ENCODE results near the gene CPM. TPM values are rescaled to one million over a fixed set of nuclear protein-coding genes. Genes with fewer than 3 reads are reported as not detected.
"Not testable (repeated sequence)": the region's sequence is repeated elsewhere in the genome, so short reads cannot be mapped to it uniquely, and the experiment has no call there.

CPM gene
- total and polyA plus RNA-seq, 5 donors from 2014 or later = 2.5 to 7.9 (median 5.6) TPM

- peak overlapping the region in 1 of 3 donors; percentile 26 for H3K27ac Mint-ChIP-seq
- H3K4me1 Mint-ChIP-seq = peaks cover 4 to 13% (median 8%) of the 10 kb centered on the region in 4 donors
- no peaks in the 10 kb centered on the region for H3K9me3 ChIP-seq (ENCODE audit: control insufficient read depth in 2 of 2, low read length in 2 of 2)
- H3K27me3 ChIP-seq (ENCODE audit: control insufficient read depth, insufficient read depth, low read length) = no peaks in the 10 kb centered on the region
- no peaks in the 10 kb centered on the region for H3K9me3 Mint-ChIP-seq
- H3K36me3 Mint-ChIP-seq = peaks cover 10% of the 10 kb centered on the region
- no peak overlapping the region for H3K4me3 Mint-ChIP-seq
- H3K4me3 ChIP-seq (ENCODE audit: low read depth, low read length) = no peak overlapping the region
- H3K4me1 ChIP-seq (ENCODE audit: control insufficient read depth, insufficient read depth, low read length, poor library complexity, severe bottlenecking) = no peaks in the 10 kb centered on the region
- no peak for DNase-seq
- H3K36me3 ChIP-seq (ENCODE audit: control insufficient read depth, insufficient read depth, low read length) = peaks cover 33% of the 10 kb centered on the region
- no peak for ATAC-seq (ENCODE audit: low read depth in 2 of 2)
- no peaks in the 10 kb centered on the region for H3K27me3 Mint-ChIP-seq
- no peak overlapping the region for H3K27ac ChIP-seq (ENCODE audit: insufficient read depth, low read length, poor library complexity, severe bottlenecking)
Observed at GRCh38 chr12:68844788-68845695, 87.9 kb downstream of the CPM start.

- ATAC-seq (ENCODE audit: low read depth in 2 of 2) (no peak), DNase-seq (no peak)
- Mint-ChIP-seq H3K27ac (peak overlapping the region in 1 of 3 donors; percentile 32), H3K27me3 (no peaks in the 10 kb centered on the region), H3K36me3 (peaks cover 15% of the 10 kb centered on the region), H3K4me1 (peaks cover 4 to 13% (median 10%) of the 10 kb centered on the region in 4 donors), H3K4me3 (no peak overlapping the region), H3K9me3 (no peaks in the 10 kb centered on the region)
- Histone ChIP-seq H3K36me3 (ENCODE audit: control insufficient read depth, insufficient read depth, low read length) (peaks cover 38% of the 10 kb centered on the region), H3K9me3 (ENCODE audit: control insufficient read depth in 2 of 2, low read length in 2 of 2) (no peaks in the 10 kb centered on the region), H3K4me3 (ENCODE audit: low read depth, low read length) (no peak overlapping the region), H3K27me3 (ENCODE audit: control insufficient read depth, insufficient read depth, low read length) (no peaks in the 10 kb centered on the region), H3K27ac (ENCODE audit: insufficient read depth, low read length, poor library complexity, severe bottlenecking) (no peak overlapping the region), H3K4me1 (ENCODE audit: control insufficient read depth, insufficient read depth, low read length, poor library complexity, severe bottlenecking) (no peaks in the 10 kb centered on the region)
Observed at GRCh38 chr12:68844318-68844745, 88.6 kb downstream of the CPM start.

GRCh38 chr12:68842784-68843567 lies 90.0 kb downstream of the CPM start:
- Mint-ChIP-seq H3K36me3 (peaks cover 25% of the 10 kb centered on the region), H3K9me3 (peaks cover 0 to 2% (median 0%) of the 10 kb centered on the region in 7 donors), H3K4me1 (peaks cover 4 to 17% (median 13%) of the 10 kb centered on the region in 4 donors), H3K4me3 (no peak overlapping the region), H3K27ac (peak overlapping the region in 1 of 3 donors; percentile 93), H3K27me3 (no peaks in the 10 kb centered on the region)
- Histone ChIP-seq H3K9me3 (ENCODE audit: control insufficient read depth in 2 of 2, low read length in 2 of 2) (no peaks in the 10 kb centered on the region), H3K36me3 (ENCODE audit: control insufficient read depth, insufficient read depth, low read length) (peaks cover 52% of the 10 kb centered on the region), H3K4me1 (ENCODE audit: control insufficient read depth, insufficient read depth, low read length, poor library complexity, severe bottlenecking) (no peaks in the 10 kb centered on the region), H3K27me3 (ENCODE audit: control insufficient read depth, insufficient read depth, low read length) (no peaks in the 10 kb centered on the region), H3K4me3 (ENCODE audit: low read depth, low read length) (no peak overlapping the region), H3K27ac (ENCODE audit: insufficient read depth, low read length, poor library complexity, severe bottlenecking) (no peak overlapping the region)
- DNase-seq (no peak), ATAC-seq (ENCODE audit: low read depth in 2 of 2) (no peak)

- no peaks in the 10 kb centered on the region for H3K27me3 Mint-ChIP-seq
- ATAC-seq (ENCODE audit: low read depth in 2 of 2) (no peak), DNase-seq (no peak)
- no peak overlapping the region for H3K27ac ChIP-seq (ENCODE audit: insufficient read depth, low read length, poor library complexity, severe bottlenecking)
- H3K36me3 ChIP-seq (ENCODE audit: control insufficient read depth, insufficient read depth, low read length) = peaks cover 58% of the 10 kb centered on the region
- peaks cover 4 to 18% (median 13%) of the 10 kb centered on the region in 4 donors for H3K4me1 Mint-ChIP-seq
- no peaks in the 10 kb centered on the region for H3K4me1 ChIP-seq (ENCODE audit: control insufficient read depth, insufficient read depth, low read length, poor library complexity, severe bottlenecking)
- peaks cover 26% of the 10 kb centered on the region for H3K36me3 Mint-ChIP-seq
- H3K27me3 ChIP-seq (ENCODE audit: control insufficient read depth, insufficient read depth, low read length) = no peaks in the 10 kb centered on the region
- H3K9me3 Mint-ChIP-seq = peaks cover 0 to 2% (median 0%) of the 10 kb centered on the region in 7 donors
- H3K9me3 ChIP-seq (ENCODE audit: control insufficient read depth in 2 of 2, low read length in 2 of 2) = no peaks in the 10 kb centered on the region
- H3K4me3 Mint-ChIP-seq = no peak overlapping the region
- H3K4me3 ChIP-seq (ENCODE audit: low read depth, low read length) = no peak overlapping the region
- no peak overlapping the region for H3K27ac Mint-ChIP-seq
Observed at GRCh38 chr12:68842123-68842522, 90.8 kb downstream of the CPM start.

GRCh38 chr12:68841717-68842116 lies 91.3 kb downstream of the CPM start:
- no peak for ATAC-seq (ENCODE audit: low read depth in 2 of 2)
- no peak for DNase-seq
- no peaks in the 10 kb centered on the region for H3K4me1 ChIP-seq (ENCODE audit: control insufficient read depth, insufficient read depth, low read length, poor library complexity, severe bottlenecking)
- no peak overlapping the region for H3K27ac ChIP-seq (ENCODE audit: insufficient read depth, low read length, poor library complexity, severe bottlenecking)
- peaks cover 4 to 18% (median 13%) of the 10 kb centered on the region in 4 donors for H3K4me1 Mint-ChIP-seq
- peaks cover 0 to 2% (median 0%) of the 10 kb centered on the region in 7 donors for H3K9me3 Mint-ChIP-seq
- no peaks in the 10 kb centered on the region for H3K9me3 ChIP-seq (ENCODE audit: control insufficient read depth in 2 of 2, low read length in 2 of 2)
- H3K4me3 ChIP-seq (ENCODE audit: low read depth, low read length) = no peak overlapping the region
- H3K36me3 ChIP-seq (ENCODE audit: control insufficient read depth, insufficient read depth, low read length) = peaks cover 60% of the 10 kb centered on the region
- no peak overlapping the region for H3K27ac Mint-ChIP-seq
- no peaks in the 10 kb centered on the region for H3K27me3 ChIP-seq (ENCODE audit: control insufficient read depth, insufficient read depth, low read length)
- no peaks in the 10 kb centered on the region for H3K27me3 Mint-ChIP-seq
- peaks cover 26% of the 10 kb centered on the region for H3K36me3 Mint-ChIP-seq
- no peak overlapping the region for H3K4me3 Mint-ChIP-seq

- H3K27me3 ChIP-seq (ENCODE audit: control insufficient read depth, insufficient read depth, low read length); H3K4me3 Mint-ChIP-seq; DNase-seq; H3K27ac ChIP-seq (ENCODE audit: insufficient read depth, low read length, poor library complexity, severe bottlenecking); H3K4me1 ChIP-seq (ENCODE audit: control insufficient read depth, insufficient read depth, low read length, poor library complexity, severe bottlenecking); H3K9me3 Mint-ChIP-seq; H3K27me3 Mint-ChIP-seq; ATAC-seq (ENCODE audit: low read depth in 2 of 2); H3K4me3 ChIP-seq (ENCODE audit: low read depth, low read length); H3K9me3 ChIP-seq (ENCODE audit: control insufficient read depth in 2 of 2, low read length in 2 of 2): not testable (repeated sequence)
- Mint-ChIP-seq H3K27ac (peak overlapping the region in 1 of 3 donors; percentile 35), H3K36me3 (peaks cover 29% of the 10 kb centered on the region), H3K4me1 (peaks cover 4 to 20% (median 16%) of the 10 kb centered on the region in 4 donors)
- peaks cover 66% of the 10 kb centered on the region for H3K36me3 ChIP-seq (ENCODE audit: control insufficient read depth, insufficient read depth, low read length)
Observed at GRCh38 chr12:68841175-68841574, 91.8 kb downstream of the CPM start.

GRCh38 chr12:68839183-68840147 lies 93.5 kb downstream of the CPM start:
- ATAC-seq (ENCODE audit: low read depth in 2 of 2) (no peak), DNase-seq (no peak)
- no peaks in the 10 kb centered on the region for H3K27me3 Mint-ChIP-seq
- H3K4me3 ChIP-seq (ENCODE audit: low read depth, low read length) = no peak overlapping the region
- peaks cover 41% of the 10 kb centered on the region for H3K36me3 Mint-ChIP-seq
- H3K9me3 Mint-ChIP-seq = peaks cover 0 to 2% (median 0%) of the 10 kb centered on the region in 7 donors
- H3K9me3 ChIP-seq (ENCODE audit: control insufficient read depth in 2 of 2, low read length in 2 of 2) = no peaks in the 10 kb centered on the region
- H3K27me3 ChIP-seq (ENCODE audit: control insufficient read depth, insufficient read depth, low read length) = no peaks in the 10 kb centered on the region
- peaks cover 81% of the 10 kb centered on the region for H3K36me3 ChIP-seq (ENCODE audit: control insufficient read depth, insufficient read depth, low read length)
- no peaks in the 10 kb centered on the region for H3K4me1 ChIP-seq (ENCODE audit: control insufficient read depth, insufficient read depth, low read length, poor library complexity, severe bottlenecking)
- H3K27ac Mint-ChIP-seq = peak overlapping the region in 1 of 3 donors; percentile 32
- H3K4me3 Mint-ChIP-seq = no peak overlapping the region
- no peak overlapping the region for H3K27ac ChIP-seq (ENCODE audit: insufficient read depth, low read length, poor library complexity, severe bottlenecking)
- peaks cover 13 to 23% (median 22%) of the 10 kb centered on the region in 4 donors for H3K4me1 Mint-ChIP-seq

Data from CD4-positive, CD25-positive, alpha-beta regulatory T cell (primary cell).